ENCODE measurements around the gene ASXL2.

The ASXL2 gene

GRCh38 chr2:25684577-25685473 is 193.5 kb downstream of the ASXL2 start:
- no peak for DNase-seq

Data from stimulated activated CD4-positive, alpha-beta T cell treated with anti-CD3 and anti-CD28 coated beads, Interleukin-15, amount 100 ng/mL, for 24 hours (primary cell).